Measurements from ENCODE around the gene C1orf52.

The C1orf52 gene

GRCh38 chr1:85259118-85259911 lies at the start of gene C1orf52:
Gene C1orf52, minus strand, starts transcription at chr1:85259662. Its CDS starts 29 bp downstream, at chr1:85259633.
- peak; percentile 45 to 98 (median 92) for DNase-seq

- no peak for DNase-seq
These were observed 49.4 kb upstream of the C1orf52 start for GRCh38 chr1:85308833-85309350.

GRCh38 chr1:85307987-85308832 lies 48.7 kb upstream of the C1orf52 start:
- DNase-seq = peak in 47 of 51 donors; percentile 7 to 82 (median 64)

GRCh38 chr1:85306236-85306635 lies 46.8 kb upstream of the C1orf52 start:
- DNase-seq = no peak

DNA sequence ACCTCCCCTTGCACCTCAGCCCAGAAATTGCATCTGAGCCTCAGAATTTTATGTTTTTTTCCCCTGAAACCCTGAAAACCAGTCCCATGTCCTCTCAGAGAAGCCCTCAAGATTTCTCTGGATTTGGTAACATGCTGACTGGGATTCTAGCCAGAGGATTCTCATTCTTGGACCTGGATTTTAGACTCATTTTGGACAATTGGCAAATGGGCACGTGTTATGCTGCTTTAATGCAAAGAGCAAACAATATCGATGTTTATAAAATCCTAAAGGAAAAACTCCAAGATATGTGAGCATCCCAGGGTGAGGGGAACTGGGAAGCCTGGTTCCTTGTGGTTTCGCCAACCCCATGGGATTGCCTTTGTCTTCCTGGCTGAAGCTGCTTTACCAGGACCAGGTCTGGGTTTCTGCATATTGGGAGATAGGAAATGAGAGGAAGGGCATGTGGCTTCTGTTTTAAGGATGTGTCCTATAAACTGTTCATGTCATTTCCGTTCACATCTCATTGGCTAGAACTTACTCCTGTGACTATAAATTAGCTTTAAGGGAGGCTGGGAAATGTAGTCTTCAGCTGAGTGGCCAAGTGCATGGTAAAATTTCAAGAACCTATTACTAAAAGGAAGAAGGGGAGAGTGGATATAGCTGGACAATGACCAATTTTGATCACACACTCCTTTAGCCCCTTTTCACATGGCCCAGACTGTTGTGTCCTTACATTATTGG lies 44.1 kb upstream of the C1orf52 start:
- DNase-seq = no peak

GRCh38 chr1:85300140-85300539 lies 40.7 kb upstream of the C1orf52 start:
- DNase-seq = no peak

DNA sequence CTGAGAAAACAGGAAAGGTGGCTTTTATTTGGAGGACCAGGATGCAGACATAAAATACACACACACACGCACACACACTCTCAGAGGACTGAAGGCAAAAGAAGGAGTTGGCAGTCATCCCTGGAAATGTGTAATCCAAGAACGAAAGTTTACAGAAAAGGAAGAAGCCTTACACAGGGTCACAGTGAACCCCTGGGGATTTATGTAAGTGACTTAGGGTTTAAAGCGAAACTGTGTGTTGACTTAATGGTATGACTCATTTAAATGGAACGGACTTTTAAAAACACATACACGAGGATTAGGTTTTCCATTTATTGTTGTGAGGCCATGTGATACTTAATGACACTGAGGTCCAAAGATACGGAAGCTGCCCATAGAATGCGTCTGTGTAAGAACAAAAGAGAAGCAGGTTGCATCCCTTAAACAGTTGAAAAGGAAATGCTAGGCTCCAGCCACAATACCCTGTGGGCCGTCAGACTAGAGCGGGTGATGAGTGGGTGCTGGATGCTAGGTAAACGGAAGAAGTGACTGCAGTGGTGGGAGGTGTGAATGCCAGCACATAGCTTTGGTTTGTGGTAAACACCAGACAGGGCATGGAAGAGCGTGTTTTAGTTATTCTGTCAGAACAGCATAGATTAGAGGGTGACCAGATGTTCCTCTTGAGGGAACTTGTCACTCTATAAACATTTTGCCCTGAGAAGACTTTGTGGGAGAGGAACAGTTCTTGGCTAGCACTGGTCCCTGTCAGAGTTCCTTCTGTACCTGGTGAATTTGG lies 38.6 kb upstream of the C1orf52 start:
- DNase-seq = peak in 1 of 51 donors; percentile 39

DNA sequence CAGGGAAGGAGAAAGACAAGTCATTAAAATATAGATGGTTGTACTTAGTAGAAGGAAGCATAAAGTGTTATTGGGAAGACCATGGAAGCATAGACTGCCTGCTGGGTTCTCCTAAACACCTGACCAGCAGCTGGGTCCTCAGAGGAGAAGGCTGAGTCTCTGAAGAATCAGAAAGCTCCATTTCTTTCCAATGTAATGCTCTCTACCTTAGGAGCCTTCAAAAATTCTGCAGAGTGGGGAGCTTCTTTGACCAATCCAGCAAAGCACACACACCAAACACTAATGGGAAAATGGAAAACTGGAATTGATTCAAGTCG lies 38.0 kb upstream of the C1orf52 start:
- DNase-seq = no peak

- DNase-seq = no peak
These were observed 37.5 kb upstream of the C1orf52 start for GRCh38 chr1:85296980-85297379.

DNA sequence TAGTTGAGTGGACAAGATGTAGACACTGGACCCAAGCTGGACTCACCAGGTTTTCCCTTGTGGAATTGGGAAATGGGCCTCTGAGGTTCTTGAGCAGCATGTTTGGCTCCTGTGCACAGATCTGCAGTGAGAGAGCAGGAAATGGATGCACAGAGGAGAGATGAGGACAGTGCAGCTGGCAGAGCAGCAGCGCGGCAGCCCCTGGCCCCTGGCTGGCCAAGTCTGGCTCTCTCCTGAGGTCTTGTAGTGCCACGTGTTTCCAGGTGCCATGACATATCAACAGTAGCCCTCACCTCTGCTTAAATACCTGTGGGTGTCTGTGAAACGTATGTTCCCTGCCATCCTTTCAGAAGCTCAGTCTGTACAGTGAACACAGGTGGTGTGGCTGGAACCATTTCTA lies 36.2 kb upstream of the C1orf52 start:
- no peak for DNase-seq

- no peak for DNase-seq
These were observed 35.6 kb upstream of the C1orf52 start for GRCh38 chr1:85295006-85295431.

DNA sequence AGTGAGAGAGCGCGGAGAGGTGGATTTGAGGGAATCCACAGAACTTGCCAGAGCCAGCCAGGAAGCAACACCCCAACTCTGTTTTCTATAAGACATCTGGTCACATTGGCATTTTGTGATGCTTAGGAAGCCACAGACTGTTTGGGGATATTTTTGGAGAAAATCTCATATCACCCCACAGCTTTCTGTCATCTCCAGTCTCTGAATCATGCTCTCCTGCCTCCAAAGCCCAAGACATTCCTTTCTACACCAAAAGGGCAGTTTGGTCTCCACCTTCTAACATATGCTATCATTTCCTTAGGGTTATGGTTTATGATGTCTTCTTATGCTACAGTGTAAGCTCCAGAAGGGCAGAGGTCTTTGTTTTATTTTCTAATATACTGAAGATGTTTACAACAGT lies 31.4 kb upstream of the C1orf52 start:
- DNase-seq = peak in 1 of 51 donors; percentile 13

GRCh38 chr1:85289848-85290335 lies 30.4 kb upstream of the C1orf52 start:
- no peak for DNase-seq

GRCh38 chr1:85289207-85289847 lies 29.9 kb upstream of the C1orf52 start:
- DNase-seq = no peak

GRCh38 chr1:85284202-85284601 lies 24.7 kb upstream of the C1orf52 start:
- DNase-seq = no peak

DNA sequence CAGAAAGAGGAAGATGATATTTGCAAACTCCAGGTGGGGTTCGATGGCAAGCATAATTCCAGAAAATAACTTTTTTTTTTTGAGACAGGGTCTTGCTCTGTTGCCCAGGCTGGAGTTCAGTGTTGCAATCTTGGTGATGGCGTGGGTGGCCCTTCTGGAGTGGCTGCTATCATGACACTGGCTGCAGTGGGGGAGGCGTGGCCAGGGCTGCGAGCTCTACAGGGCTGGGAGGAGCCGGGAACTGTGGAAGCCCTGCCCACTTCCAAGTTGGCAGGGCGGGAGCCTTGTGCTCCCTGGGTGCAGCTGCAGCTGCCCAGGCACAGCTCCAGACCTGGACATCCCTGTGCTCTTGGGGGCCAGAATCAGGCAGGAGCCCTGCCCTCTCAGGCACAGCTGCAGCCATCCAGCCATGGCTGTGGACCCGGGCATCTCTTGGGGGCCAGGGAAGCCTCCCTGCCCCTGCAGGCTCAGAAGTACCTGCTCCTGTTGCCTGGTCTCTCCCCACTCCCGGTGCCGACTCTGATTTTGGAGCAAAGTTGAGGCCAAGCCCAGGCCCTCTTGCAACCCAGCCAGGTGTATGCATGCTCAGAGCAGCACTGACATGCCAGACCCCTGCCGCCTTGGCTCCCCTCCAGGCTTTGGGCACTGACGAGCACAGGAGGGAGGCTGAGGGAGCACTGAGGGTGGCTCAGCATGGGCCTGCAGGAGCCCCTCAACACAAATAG lies 24.2 kb upstream of the C1orf52 start:
- peak in 9 of 51 donors; percentile 3 to 28 (median 7) for DNase-seq

GRCh38 chr1:85282424-85282823 lies 23.0 kb upstream of the C1orf52 start:
- no peak for DNase-seq

- no peak for DNase-seq
These were observed 21.2 kb upstream of the C1orf52 start for GRCh38 chr1:85280636-85281035.

DNA sequence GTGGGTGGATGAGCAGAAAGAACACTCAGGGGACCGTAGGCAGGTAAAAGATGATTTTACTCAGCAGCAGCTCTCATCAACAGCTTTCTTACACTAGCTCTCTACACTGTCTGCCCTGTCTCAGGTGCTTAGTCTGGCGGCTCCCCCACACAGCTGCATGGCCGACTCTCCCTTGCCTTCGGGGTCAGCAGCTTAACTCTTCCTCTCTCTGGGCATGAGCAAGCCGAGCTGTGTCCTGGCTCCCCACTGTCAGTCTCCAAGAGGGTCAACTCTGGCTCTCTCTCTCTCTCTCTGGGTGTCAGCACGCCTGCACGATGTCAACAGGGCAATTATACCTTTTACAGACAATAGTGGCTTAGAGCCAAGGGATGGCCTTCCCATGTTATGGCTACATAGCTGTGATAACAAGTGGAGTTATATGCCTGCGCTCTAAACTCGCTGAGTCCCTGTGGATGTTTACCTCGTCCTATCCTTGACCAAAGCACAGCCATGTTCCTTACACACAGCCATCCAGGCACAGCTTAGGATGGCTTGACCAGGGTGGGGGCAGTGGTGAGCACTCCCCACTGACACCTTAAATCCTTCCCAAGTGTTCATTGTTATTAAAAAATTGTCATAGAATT lies 20.1 kb upstream of the C1orf52 start:
- no peak for DNase-seq

Measured in hypothalamus (tissue), 51 donors.